Psoas muscle (tissue), 8 donors: ENCODE data around the gene ONECUT3. TPM values are rescaled to one million over a fixed set of nuclear protein-coding genes. Genes with fewer than 3 reads are reported as not detected.

Source experiments
- ATAC-seq, 4 donors: fragments of 200-7000 bp; cut with Tn5 transposase; one replicate each; pipeline ENCODE4 v1.9.1; 2020; ENCODE audit warnings: moderate library complexity in 3 of 4, mild to moderate bottlenecking in 2 of 4
- DNase-seq, 2 donors: peaks; one replicate each; pipeline ENCODE4 v3.0.0-alpha.2; 2020
- H3K27ac ChIP-seq: fragments of 200-600 bp; one replicate; pipeline ENCODE4 v1.8.0; 2022
- H3K27me3 ChIP-seq, 3 donors: fragments of 200-600 bp in 1 of 3; one replicate each; pipeline versions ENCODE4 v1.6.1 to v1.8.0; 2013 to 2022; ENCODE audit warnings: low read length in 2 of 3, mild to moderate bottlenecking in 2 of 3, moderate library complexity in 1 of 3; ENCODE audit not compliant: insufficient read depth in 3 of 3
- H3K36me3 ChIP-seq, 2 donors: fragments of 200-600 bp in 1 of 2; one replicate each; pipeline versions ENCODE4 v1.6.1 to v1.8.0; 2013 to 2022; ENCODE audit warnings: low read depth in 1 of 2, mild to moderate bottlenecking in 1 of 2, moderate library complexity in 1 of 2; ENCODE audit not compliant: insufficient read depth in 1 of 2
- H3K4me1 ChIP-seq: fragments of 200-600 bp; one replicate; pipeline ENCODE4 v1.8.0; 2022
- H3K4me3 ChIP-seq: fragments of 200-600 bp; one replicate; pipeline ENCODE4 v1.8.0; 2022; ENCODE audit warnings: mild to moderate bottlenecking
- H3K9me3 ChIP-seq: fragments of 200-600 bp; one replicate; pipeline ENCODE4 v1.8.0; 2022
- WGBS, 3 donors: extraction: QIAGEN DNeasy Blood & Tissue Kit; methylation state at CpG; one replicate each; pipeline versions ENCODE4 v1.1.6 to v1.1.7; 2013; 5-methylcytosine and 5-hydroxymethylcytosine counted together
- intact Hi-C, 2 donors: fragments of 100-400 bp; cut with DNase I; formaldehyde crosslinking; loops; one replicate each; pipeline versions ENCODE4 v1.11.0 to v1.14.2; 2022
- polyA plus RNA-seq, 3 donors: library from polyadenylated mRNA; stranded (reverse); fragments of 200-250 nt; gene quantifications; one replicate each; pipeline ENCODE4 v1.2.3, GENCODE V29; 2013
- total RNA-seq, 4 donors: library from RNA; stranded (reverse); fragmentation: NEBNext Ultra II Directional in 2 of 4; extraction: Animal tissue kit (Norgen Biotek cat#: 25700) in 2 of 4; gene quantifications; one replicate each; pipeline versions ENCODE4 v1.2.1 to v1.2.4, GENCODE V29; 2021 to 2023
- TF ChIP-seq, protein P1 (sequence below): fragments of 200-600 bp; IDR thresholded peaks from one replicate; pipeline ENCODE4 v1.8.0; 2022; ENCODE audit warnings: antibody characterized with exemption
- donor health status: healthy with polysubstance abuse.
- donor health status: DM: no; HTN: no; CAD: no; lungs with moderate emphysema.
- donor health status: Bipolar disorder and iron deficiency.
- donor health status: healthy.
- donor health status: DM: yes; HTN: yes; CAD: no.
- donor health status: DM: no; HTN: no; CAD: no.
- donor health status: DM: no; HTN: no; CAD: no.
- donor health status: DM: yes; HTN: yes; CAD: no.

The ONECUT3 gene
- total and polyA plus RNA-seq, 7 donors, result not detected

DNA sequence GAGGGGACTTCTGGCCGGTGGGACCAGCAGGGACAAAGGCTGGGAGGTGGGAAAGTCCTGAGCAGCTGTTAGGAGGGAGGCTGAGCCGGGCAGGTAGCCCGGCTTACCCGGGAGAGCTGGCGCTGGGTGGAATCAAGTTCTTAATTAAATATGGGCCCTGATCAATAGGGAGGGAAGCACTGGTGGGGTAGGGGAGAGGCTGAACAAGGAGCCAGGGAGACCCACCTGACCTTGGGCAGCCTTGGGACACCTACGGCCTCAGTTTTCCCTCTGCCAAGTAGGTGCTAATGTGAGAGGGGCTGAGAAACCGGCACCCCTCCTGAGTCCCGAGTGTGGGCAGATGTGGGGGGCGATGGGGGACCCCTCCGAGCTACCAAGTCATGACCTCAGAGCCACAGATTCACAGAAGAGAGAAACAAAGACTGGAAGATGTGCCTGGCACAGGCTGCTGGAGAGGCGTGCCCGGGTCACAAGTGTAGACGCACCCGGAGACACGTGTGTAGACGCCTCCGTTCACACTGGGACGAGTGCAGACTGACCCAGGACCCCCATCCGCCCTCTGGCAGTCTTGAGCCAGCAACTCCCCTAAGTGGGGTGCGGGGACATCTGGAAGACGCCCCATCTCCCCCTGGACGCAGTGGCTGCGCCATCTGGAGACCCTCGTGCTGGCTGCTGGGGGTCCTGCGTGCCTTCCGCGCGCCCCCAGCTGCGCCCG is 8.4 kb downstream of the ONECUT3 start:
- WGBS, 3 donors, result 2 to 4% (median 3%) methylated on average over 28 to 30 of the region's 30 CpGs
- intact Hi-C loops, result loop anchor here in 1 of 2 donors (10.0 kb wide), 1 partner anchor 217 kb away; no protein-coding TSS in a partner anchor
- peaks cover 2 to 99% (median 46%) of the 10 kb centered on the region in 3 donors for H3K27me3 ChIP-seq
- no peaks in the 10 kb centered on the region for H3K4me1 ChIP-seq
- TF ChIP-seq, protein P1, sequence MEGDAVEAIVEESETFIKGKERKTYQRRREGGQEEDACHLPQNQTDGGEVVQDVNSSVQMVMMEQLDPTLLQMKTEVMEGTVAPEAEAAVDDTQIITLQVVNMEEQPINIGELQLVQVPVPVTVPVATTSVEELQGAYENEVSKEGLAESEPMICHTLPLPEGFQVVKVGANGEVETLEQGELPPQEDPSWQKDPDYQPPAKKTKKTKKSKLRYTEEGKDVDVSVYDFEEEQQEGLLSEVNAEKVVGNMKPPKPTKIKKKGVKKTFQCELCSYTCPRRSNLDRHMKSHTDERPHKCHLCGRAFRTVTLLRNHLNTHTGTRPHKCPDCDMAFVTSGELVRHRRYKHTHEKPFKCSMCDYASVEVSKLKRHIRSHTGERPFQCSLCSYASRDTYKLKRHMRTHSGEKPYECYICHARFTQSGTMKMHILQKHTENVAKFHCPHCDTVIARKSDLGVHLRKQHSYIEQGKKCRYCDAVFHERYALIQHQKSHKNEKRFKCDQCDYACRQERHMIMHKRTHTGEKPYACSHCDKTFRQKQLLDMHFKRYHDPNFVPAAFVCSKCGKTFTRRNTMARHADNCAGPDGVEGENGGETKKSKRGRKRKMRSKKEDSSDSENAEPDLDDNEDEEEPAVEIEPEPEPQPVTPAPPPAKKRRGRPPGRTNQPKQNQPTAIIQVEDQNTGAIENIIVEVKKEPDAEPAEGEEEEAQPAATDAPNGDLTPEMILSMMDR, result no peak
- no peak for ATAC-seq
- H3K9me3 ChIP-seq, result no peaks in the 10 kb centered on the region
- DNase-seq, result no peak
- no peak overlapping the region for H3K27ac ChIP-seq
- no peak overlapping the region for H3K4me3 ChIP-seq
- H3K36me3 ChIP-seq, result no peaks in the 10 kb centered on the region

GRCh38 chr19:1762243-1763117 is 9.2 kb downstream of the ONECUT3 start:
- intact Hi-C loops, result loop anchor here in 1 of 2 donors (10.0 kb wide), 1 partner anchor 218 kb away; no protein-coding TSS in a partner anchor
- Histone ChIP-seq H3K4me1 (no peaks in the 10 kb centered on the region), H3K4me3 (no peak overlapping the region), H3K27me3 (peaks cover 2 to 99% (median 44%) of the 10 kb centered on the region in 3 donors), H3K9me3 (no peaks in the 10 kb centered on the region), H3K36me3 (no peaks in the 10 kb centered on the region), H3K27ac (no peak overlapping the region)
- TF ChIP-seq, protein P1, result no peak
- 2 to 3% (median 2%) methylated on average over 40 to 56 of the region's 56 CpGs for WGBS, 3 donors
- DNase-seq (no peak), ATAC-seq (no peak)

- WGBS, 3 donors, result 5 to 7% (median 6%) methylated on average over 39 of the region's 39 CpGs
- H3K27me3 ChIP-seq, result peaks cover 2 to 96% (median 40%) of the 10 kb centered on the region in 3 donors
- intact Hi-C loops, result loop anchor here in 1 of 2 donors (10.0 kb wide), 1 partner anchor 219 kb away; no protein-coding TSS in a partner anchor
- no peak overlapping the region for H3K4me3 ChIP-seq
- no peak overlapping the region for H3K27ac ChIP-seq
- no peaks in the 10 kb centered on the region for H3K9me3 ChIP-seq
- DNase-seq, result no peak
- no peak for ATAC-seq
- H3K4me1 ChIP-seq, result no peaks in the 10 kb centered on the region
- no peaks in the 10 kb centered on the region for H3K36me3 ChIP-seq
- TF ChIP-seq, protein P1, result no peak
These were observed 10.6 kb downstream of the ONECUT3 start for GRCh38 chr19:1763648-1764639.

- TF ChIP-seq, protein P1, result no peak
- peaks cover 2 to 96% (median 42%) of the 10 kb centered on the region in 3 donors for H3K27me3 ChIP-seq
- no peak for ATAC-seq
- no peak overlapping the region for H3K4me3 ChIP-seq
- H3K4me1 ChIP-seq, result no peaks in the 10 kb centered on the region
- no peaks in the 10 kb centered on the region for H3K9me3 ChIP-seq
- intact Hi-C loops, result loop anchor here (5.0 to 10.0 kb wide), 2 partner anchors 72 to 220 kb away; no protein-coding TSS in a partner anchor
- WGBS, 3 donors, result 6 to 8% (median 6%) methylated on average over 14 to 15 of the region's 15 CpGs
- no peak overlapping the region for H3K27ac ChIP-seq
- no peaks in the 10 kb centered on the region for H3K36me3 ChIP-seq
- DNase-seq, result no peak
These were observed 11.4 kb downstream of the ONECUT3 start for GRCh38 chr19:1764729-1765128.
